WTC11 (cell line): ENCODE measurements around the gene YLPM1. TPM values are rescaled to one million over a fixed set of nuclear protein-coding genes. Genes with fewer than 3 reads are reported as not detected.

Source experiments
- ARID4B ChIP-seq: sonication (generic); formaldehyde crosslinking; IDR thresholded peaks from 2 replicates; pipeline ENCODE4 v1.8.0; 2023; ENCODE audit warnings: missing genetic modification reagents, mild to moderate bottlenecking, borderline replicate concordance
- CBFB ChIP-seq: sonication (generic); formaldehyde crosslinking; IDR thresholded peaks from 2 replicates; pipeline ENCODE4 v1.8.1; 2022; ENCODE audit warnings: mild to moderate bottlenecking, low read depth, missing genetic modification reagents
- CTCF ChIP-seq: fragments of 200-600 bp; IDR thresholded peaks from 2 replicates; pipeline ENCODE4 v1.8.0; 2022; ENCODE audit warnings: antibody characterized with exemption
- E2F4 ChIP-seq: sonication (generic); formaldehyde crosslinking; IDR thresholded peaks from 2 replicates; pipeline ENCODE4 v1.8.1; 2022; ENCODE audit warnings: low read depth, mild to moderate bottlenecking, moderate library complexity, missing genetic modification reagents, borderline replicate concordance
- ESRRA ChIP-seq: sonication (generic); formaldehyde crosslinking; IDR thresholded peaks from 2 replicates; pipeline ENCODE4 v1.8.1; 2022; ENCODE audit warnings: mild to moderate bottlenecking, missing genetic modification reagents, borderline replicate concordance
- FOXP1 ChIP-seq: sonication (generic); formaldehyde crosslinking; IDR thresholded peaks from 2 replicates; pipeline ENCODE4 v1.8.0; 2022; ENCODE audit warnings: missing genetic modification reagents, mild to moderate bottlenecking, moderate library complexity, borderline replicate concordance
- GABPB1 ChIP-seq: sonication (generic); formaldehyde crosslinking; IDR thresholded peaks from 2 replicates; pipeline ENCODE4 v1.8.1; 2023; ENCODE audit warnings: mild to moderate bottlenecking, missing genetic modification reagents
- JUN ChIP-seq: sonication (generic); formaldehyde crosslinking; IDR thresholded peaks from 2 replicates; pipeline ENCODE4 v1.8.0; 2023; ENCODE audit warnings: mild to moderate bottlenecking, missing genetic modification reagents
- MLX ChIP-seq: sonication (generic); formaldehyde crosslinking; IDR thresholded peaks from 2 replicates; pipeline ENCODE4 v1.8.1; 2023; ENCODE audit warnings: mild to moderate bottlenecking, missing genetic modification reagents, moderate library complexity
- MYBL2 ChIP-seq: sonication (generic); formaldehyde crosslinking; IDR thresholded peaks from 2 replicates; pipeline ENCODE4 v1.8.1; 2023; ENCODE audit warnings: mild to moderate bottlenecking, moderate library complexity, missing genetic modification reagents
- NR1H2 ChIP-seq: sonication (generic); formaldehyde crosslinking; IDR thresholded peaks from 2 replicates; pipeline ENCODE4 v1.9.0; 2021; ENCODE audit warnings: mild to moderate bottlenecking, moderate library complexity, missing genetic modification reagents
- NR2C2 ChIP-seq: sonication (generic); formaldehyde crosslinking; IDR thresholded peaks from 2 replicates; pipeline ENCODE4 v1.8.0; 2022; ENCODE audit warnings: mild to moderate bottlenecking, missing genetic modification reagents
- NR3C1 ChIP-seq: sonication (generic); formaldehyde crosslinking; conservative IDR thresholded peaks from 2 replicates; pipeline ENCODE4 v1.8.1; 2023; ENCODE audit warnings: low read depth, mild to moderate bottlenecking, missing genetic modification reagents
- OVOL2 ChIP-seq: fragments of 250-450 bp; sonication (Bioruptor Pico); IDR thresholded peaks from 2 replicates; pipeline ENCODE4 v1.9.0; 2021; ENCODE audit warnings: mild to moderate bottlenecking, borderline replicate concordance
- RELA ChIP-seq: sonication (generic); formaldehyde crosslinking; IDR thresholded peaks from 2 replicates; pipeline ENCODE4 v1.8.1; 2022; ENCODE audit warnings: missing genetic modification reagents, mild to moderate bottlenecking, borderline replicate concordance
- RORB ChIP-seq: fragments of 250-450 bp; sonication (Bioruptor Pico); IDR thresholded peaks from 2 replicates; pipeline ENCODE4 v1.9.0; 2021; ENCODE audit warnings: mild to moderate bottlenecking
- SMAD3 ChIP-seq: sonication (generic); formaldehyde crosslinking; IDR thresholded peaks from 2 replicates; pipeline ENCODE4 v1.8.0; 2022; ENCODE audit warnings: missing genetic modification reagents, mild to moderate bottlenecking, borderline replicate concordance
- USF2 ChIP-seq: sonication (generic); formaldehyde crosslinking; IDR thresholded peaks from 2 replicates; pipeline ENCODE4 v1.8.1; 2023; ENCODE audit warnings: mild to moderate bottlenecking, missing genetic modification reagents, moderate library complexity
- ZBTB43 ChIP-seq: sonication (generic); formaldehyde crosslinking; IDR thresholded peaks from 2 replicates; pipeline ENCODE4 v1.8.1; 2023; ENCODE audit warnings: mild to moderate bottlenecking, missing genetic modification reagents
- ZNF121 ChIP-seq: sonication (generic); formaldehyde crosslinking; IDR thresholded peaks from 2 replicates; pipeline ENCODE4 v1.8.0; 2023; ENCODE audit warnings: missing genetic modification reagents
- ZNF138 ChIP-seq: sonication (generic); formaldehyde crosslinking; conservative IDR thresholded peaks from 2 replicates; pipeline ENCODE4 v1.8.1; 2022; ENCODE audit warnings: mild to moderate bottlenecking, moderate library complexity, missing genetic modification reagents
- ZNF232 ChIP-seq: sonication (generic); formaldehyde crosslinking; IDR thresholded peaks from 2 replicates; pipeline ENCODE4 v1.8.0; 2022; ENCODE audit warnings: mild to moderate bottlenecking, missing genetic modification reagents
- ZNF281 ChIP-seq: sonication (generic); formaldehyde crosslinking; IDR thresholded peaks from 2 replicates; pipeline ENCODE4 v1.8.0; 2023; ENCODE audit warnings: mild to moderate bottlenecking, missing genetic modification reagents
- ZNF416 ChIP-seq: fragments of 250-450 bp; sonication (Bioruptor Pico); IDR thresholded peaks from 2 replicates; pipeline ENCODE4 v1.9.0; 2021; ENCODE audit warnings: mild to moderate bottlenecking, inconsistent platforms
- total RNA-seq: library from RNA; stranded (reverse); gene quantifications from 3 replicates; pipeline ENCODE4 v1.2.3, GENCODE V29; 2021

Gene YLPM1
- total RNA-seq, 1 experiment from 2014 or later: 66.6 TPM

- no peak for TF ChIP-seq E2F4 (CRISPR knock-in tag)
- no peak for TF ChIP-seq ZNF121
- no peak for TF ChIP-seq OVOL2 (CRISPR knock-in tag)
- TF ChIP-seq CTCF: no peak
- TF ChIP-seq RORB (CRISPR knock-in tag): no peak
- TF ChIP-seq MLX (CRISPR knock-in tag): no peak
- TF ChIP-seq MYBL2 (CRISPR knock-in tag): 0 out of 2 replicates have a peak, but pooled peaks have one; percentile 40
- no peak for TF ChIP-seq NR1H2 (CRISPR knock-in tag)
- no peak for TF ChIP-seq USF2 (CRISPR knock-in tag)
- no peak for TF ChIP-seq JUN (CRISPR knock-in tag)
- peak; percentile 58; the same call in 1 of the 2 replicates for TF ChIP-seq ZBTB43
- TF ChIP-seq SMAD3 (CRISPR knock-in tag): 0 out of 2 replicates have a peak, but pooled peaks have one; percentile 15
- TF ChIP-seq NR3C1 (CRISPR knock-in tag): no peak
- no peak for TF ChIP-seq ZNF138 (CRISPR knock-in tag)
- no peak for TF ChIP-seq ZNF281 (CRISPR knock-in tag)
- TF ChIP-seq CBFB (CRISPR knock-in tag): no peak
- no peak for TF ChIP-seq ZNF232 (CRISPR knock-in tag)
- TF ChIP-seq ARID4B (CRISPR knock-in tag): no peak
- no peak; the same call in 1 of the 2 replicates for TF ChIP-seq ESRRA (CRISPR knock-in tag)
- no peak for TF ChIP-seq NR2C2 (CRISPR knock-in tag)
- no peak for TF ChIP-seq RELA
- peak; percentile 78; the same call in 1 of the 2 replicates for TF ChIP-seq FOXP1
- peak; percentile 13; the same call in 1 of the 2 replicates for TF ChIP-seq GABPB1
- no peak for TF ChIP-seq ZNF416 (CRISPR knock-in tag)
Observed at GRCh38 chr14:74762917-74763802, at the start of gene YLPM1 (continued).
